ENCODE data around the gene PCDHA1.

GRCh38 chr5:140967226-140967893, 181.4 kb downstream of the PCDHA1 start:
- TF ChIP-seq CTCF (IDR thresholded peaks at IDR 0.05 in 4 of 5, conservative IDR thresholded peaks at IDR 0.05 in 1 of 5): no peak
- TF ChIP-seq POLR2A (IDR thresholded peaks at IDR 0.05): no peak

Measured in gastrocnemius medialis (tissue), 4 donors.